Renal pelvis (tissue), 4 donors: ENCODE measurements around the gene NAV3. TPM values are rescaled to one million over a fixed set of nuclear protein-coding genes. Genes with fewer than 3 reads are reported as not detected.
A peak's percentile ranks its signal among the peaks of the same experiment; 100 is the strongest.
"Not testable (repeated sequence)": the region's sequence is repeated elsewhere in the genome, so short reads cannot be mapped to it uniquely, and the experiment has no call there.

Source experiments
- DNase-seq: peaks from one replicate; pipeline ENCODE4 v3.0.0-alpha.2; 2013
- polyA plus RNA-seq, 3 donors: library from polyadenylated mRNA; unstranded; fragments of 120-200 nt; gene quantifications; one replicate each; pipeline ENCODE4 v1.2.1, GENCODE V29; 2013; ENCODE audit not compliant: insufficient read length in 3 of 3

Gene NAV3
- polyA plus RNA-seq, 3 donors, result 8.0 to 10.7 (median 9.4) TPM

GRCh38 chr12:78038541-78038940 is 207.8 kb downstream of the NAV3 start:
- no peak for DNase-seq

- no peak for DNase-seq
These were observed 208.3 kb downstream of the NAV3 start for GRCh38 chr12:78038986-78039385.

GRCh38 chr12:78040111-78040510 is 209.4 kb downstream of the NAV3 start:
- DNase-seq, result no peak

- no peak for DNase-seq
These were observed 220.1 kb downstream of the NAV3 start for GRCh38 chr12:78050790-78051189.

GRCh38 chr12:78055545-78055944 is 224.9 kb downstream of the NAV3 start:
- DNase-seq, result no peak

- no peak for DNase-seq
These were observed 226.4 kb downstream of the NAV3 start for GRCh38 chr12:78057075-78057474.

- DNase-seq, result no peak
These were observed 229.5 kb downstream of the NAV3 start for GRCh38 chr12:78060186-78060585.

GRCh38 chr12:78062786-78063185 is 232.1 kb downstream of the NAV3 start:
- DNase-seq, result peak; percentile 17

- no peak for DNase-seq
These were observed 251.1 kb downstream of the NAV3 start for GRCh38 chr12:78081590-78082314.

GRCh38 chr12:78085542-78086182 is 255.0 kb downstream of the NAV3 start:
- DNase-seq, result no peak

GRCh38 chr12:78086553-78087362 is 256.1 kb downstream of the NAV3 start:
- DNase-seq, result no peak

GRCh38 chr12:78087363-78087675 is 256.6 kb downstream of the NAV3 start:
- no peak for DNase-seq

- no peak for DNase-seq
These were observed 257.7 kb downstream of the NAV3 start for GRCh38 chr12:78088391-78088832.

- no peak for DNase-seq
These were observed 259.6 kb downstream of the NAV3 start for GRCh38 chr12:78090266-78090665.

GRCh38 chr12:78095623-78096022 is 264.9 kb downstream of the NAV3 start:
- DNase-seq, result no peak

- DNase-seq, result peak; percentile 58
These were observed 266.4 kb downstream of the NAV3 start for GRCh38 chr12:78096909-78097597.

- no peak for DNase-seq
These were observed 269.1 kb downstream of the NAV3 start for GRCh38 chr12:78099806-78100205.

- DNase-seq, result peak; percentile 15
These were observed 270.6 kb downstream of the NAV3 start for GRCh38 chr12:78101113-78101876.

GRCh38 chr12:78101946-78102635 is 271.4 kb downstream of the NAV3 start:
- no peak for DNase-seq

GRCh38 chr12:78102801-78103200 is 272.1 kb downstream of the NAV3 start:
- not testable (repeated sequence) for DNase-seq

- no peak for DNase-seq
These were observed 285.2 kb downstream of the NAV3 start for GRCh38 chr12:78115889-78116288.
